ENCODE results near the gene TUBB1. TPM values are rescaled to one million over a fixed set of nuclear protein-coding genes. Genes with fewer than 3 reads are reported as not detected.

TUBB1 gene
- total and polyA plus RNA-seq, 4 experiments from 2014 or later: not detected

DNA sequence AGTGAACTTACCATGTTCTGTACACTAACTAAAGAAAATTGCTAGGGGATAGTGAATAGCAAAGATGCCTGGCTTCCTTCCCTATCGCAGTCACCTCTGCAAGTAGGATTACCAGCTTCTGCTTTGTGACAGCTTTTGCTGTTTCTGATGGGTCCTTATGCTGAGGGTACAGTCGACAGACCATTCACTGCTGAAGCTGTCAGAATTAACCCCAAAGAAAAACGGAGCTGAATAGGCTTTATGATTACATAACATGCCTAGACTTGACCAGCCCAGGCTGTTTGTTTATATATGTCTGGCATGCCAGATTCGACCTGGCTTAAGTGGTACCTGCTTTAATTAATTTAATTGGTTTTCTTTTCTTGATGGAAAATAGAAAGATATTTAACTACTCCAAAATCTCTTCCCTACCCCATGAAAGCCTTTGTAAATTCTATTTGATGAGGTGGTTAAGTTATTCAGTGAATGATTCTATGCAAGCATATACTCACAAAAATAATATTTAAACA is 45.0 kb downstream of the TUBB1 start:
- ChIA-PET CTCF (ENCODE audit: partially characterized antibody) (no interaction called here), POLR2A (ENCODE audit: partially characterized antibody) (no interaction called here)
- peaks cover 4 to 23% of the 10 kb centered on the region in 2 donors for H3K27me3 Mint-ChIP-seq
- H3K4me1 Mint-ChIP-seq: no peaks in the 10 kb centered on the region
- intact Hi-C loops (cut with micrococcal nuclease): no loop called here
- H3K36me3 ChIP-seq (ENCODE audit: insufficient read depth, low read length): no peaks in the 10 kb centered on the region
- H3K9me3 Mint-ChIP-seq: no peaks in the 10 kb centered on the region
- H3K27ac ChIP-seq (ENCODE audit: low read depth, low read length): no peak overlapping the region
- no peaks in the 10 kb centered on the region for H3K36me3 Mint-ChIP-seq
- H3K9me3 ChIP-seq (ENCODE audit: control insufficient read depth in 1 of 2, low read length in 2 of 2): no peaks in the 10 kb centered on the region
- H3K27ac Mint-ChIP-seq: no peak overlapping the region
- DNase-seq: no peak
- H3K27me3 ChIP-seq (ENCODE audit: insufficient read depth, low read length): no peaks in the 10 kb centered on the region
- H3K4me3 Mint-ChIP-seq: no peak overlapping the region
- H3K4me1 ChIP-seq (ENCODE audit: insufficient read depth, low read length): no peaks in the 10 kb centered on the region
- no peak overlapping the region for H3K4me3 ChIP-seq (ENCODE audit: low read length in 2 of 2)

DNA sequence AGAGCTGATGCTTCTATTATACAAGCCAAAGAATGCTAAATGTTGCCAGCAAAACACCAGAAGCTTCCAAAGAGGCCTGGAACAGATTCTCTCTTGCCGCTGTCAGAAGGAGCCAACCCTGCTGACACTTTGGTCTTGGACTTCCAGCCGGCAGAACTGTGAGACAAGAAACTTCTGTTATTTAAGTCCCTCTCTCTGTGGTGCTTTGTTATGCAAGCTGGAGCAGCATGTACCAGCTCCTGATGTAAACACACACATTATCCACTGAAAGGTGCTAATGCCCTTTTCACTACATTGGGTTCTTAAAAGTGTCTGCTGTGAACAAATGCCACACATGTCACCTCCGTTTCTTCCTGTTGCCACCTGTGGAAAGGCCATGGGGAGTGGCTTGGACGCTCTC is 49.3 kb downstream of the TUBB1 start:
- no peaks in the 10 kb centered on the region for H3K36me3 Mint-ChIP-seq
- no peaks in the 10 kb centered on the region for H3K27me3 ChIP-seq (ENCODE audit: insufficient read depth, low read length)
- no peaks in the 10 kb centered on the region for H3K9me3 Mint-ChIP-seq
- no peaks in the 10 kb centered on the region for H3K4me1 ChIP-seq (ENCODE audit: insufficient read depth, low read length)
- no peak overlapping the region for H3K27ac ChIP-seq (ENCODE audit: low read depth, low read length)
- peaks cover 7 to 23% of the 10 kb centered on the region in 2 donors for H3K27me3 Mint-ChIP-seq
- H3K4me3 Mint-ChIP-seq: no peak overlapping the region
- H3K9me3 ChIP-seq (ENCODE audit: control insufficient read depth in 1 of 2, low read length in 2 of 2): no peaks in the 10 kb centered on the region
- no peak overlapping the region for H3K4me3 ChIP-seq (ENCODE audit: low read length in 2 of 2)
- no peak overlapping the region for H3K27ac Mint-ChIP-seq
- no peak for DNase-seq
- ChIA-PET POLR2A (ENCODE audit: partially characterized antibody) (no interaction called here), CTCF (ENCODE audit: partially characterized antibody) (interaction anchor here (2.2 kb wide), 1 partner anchor 154 kb away, joined by 8 read pairs; no protein-coding TSS in a partner anchor)
- no peaks in the 10 kb centered on the region for H3K36me3 ChIP-seq (ENCODE audit: insufficient read depth, low read length)
- intact Hi-C loops (cut with micrococcal nuclease): no loop called here
- no peaks in the 10 kb centered on the region for H3K4me1 Mint-ChIP-seq

DNA sequence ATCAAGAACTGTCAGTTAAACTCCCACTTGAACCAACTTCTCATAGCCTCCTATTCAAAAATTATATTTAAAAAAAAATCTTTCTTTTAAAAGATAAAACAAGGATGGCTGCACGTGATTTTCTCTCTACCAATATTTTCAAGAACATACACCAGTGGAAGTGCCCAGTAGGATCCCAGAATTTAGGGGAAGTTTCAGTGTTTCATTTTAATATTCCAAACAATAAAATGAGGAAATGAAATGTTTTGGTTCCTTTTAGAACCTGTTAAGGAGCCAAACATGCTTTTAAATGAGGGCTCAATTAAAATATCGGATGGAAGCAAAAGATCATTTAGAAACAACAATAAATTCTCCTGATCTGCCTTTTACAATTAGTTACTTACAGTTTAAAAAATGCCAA is 49.8 kb downstream of the TUBB1 start:
- ChIA-PET POLR2A (ENCODE audit: partially characterized antibody) (no interaction called here), CTCF (ENCODE audit: partially characterized antibody) (no interaction called here)
- Histone ChIP-seq H3K9me3 (ENCODE audit: control insufficient read depth in 1 of 2, low read length in 2 of 2) (no peaks in the 10 kb centered on the region), H3K27me3 (ENCODE audit: insufficient read depth, low read length) (no peaks in the 10 kb centered on the region), H3K36me3 (ENCODE audit: insufficient read depth, low read length) (no peaks in the 10 kb centered on the region), H3K4me1 (ENCODE audit: insufficient read depth, low read length) (no peaks in the 10 kb centered on the region), H3K4me3 (ENCODE audit: low read length in 2 of 2) (no peak overlapping the region), H3K27ac (ENCODE audit: low read depth, low read length) (no peak overlapping the region)
- no peaks in the 10 kb centered on the region for H3K4me1 Mint-ChIP-seq
- H3K4me3 Mint-ChIP-seq: no peak overlapping the region
- intact Hi-C loops (cut with micrococcal nuclease): no loop called here
- no peak for DNase-seq
- H3K27me3 Mint-ChIP-seq: peaks cover 6 to 20% of the 10 kb centered on the region in 2 donors
- H3K27ac Mint-ChIP-seq: no peak overlapping the region
- H3K36me3 Mint-ChIP-seq: no peaks in the 10 kb centered on the region
- no peaks in the 10 kb centered on the region for H3K9me3 Mint-ChIP-seq

DNA sequence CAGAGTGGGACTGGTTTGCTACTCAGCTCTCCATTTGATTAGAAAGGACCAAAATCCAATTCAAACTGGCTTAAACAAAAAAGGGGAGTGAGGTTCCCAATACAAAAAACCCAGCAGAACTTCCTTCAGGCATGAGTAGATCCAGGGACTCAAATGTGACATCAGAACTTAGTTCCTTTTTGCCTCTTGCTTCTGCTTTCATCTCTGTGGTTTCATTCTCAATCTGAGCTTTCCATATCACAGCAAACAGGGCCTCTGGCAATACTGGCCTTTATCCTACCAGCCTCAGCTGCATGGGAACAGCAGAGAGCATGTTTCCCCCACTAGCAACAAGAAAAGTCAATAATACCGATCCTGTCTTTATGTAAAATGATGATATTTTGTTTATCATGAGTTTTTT is 52.0 kb downstream of the TUBB1 start:
- Mint-ChIP-seq H3K9me3 (no peaks in the 10 kb centered on the region), H3K4me1 (no peaks in the 10 kb centered on the region), H3K27me3 (peaks cover 8 to 34% of the 10 kb centered on the region in 2 donors), H3K4me3 (no peak overlapping the region), H3K36me3 (no peaks in the 10 kb centered on the region), H3K27ac (no peak overlapping the region)
- Histone ChIP-seq H3K4me3 (ENCODE audit: low read length in 2 of 2) (no peak overlapping the region), H3K36me3 (ENCODE audit: insufficient read depth, low read length) (no peaks in the 10 kb centered on the region), H3K4me1 (ENCODE audit: insufficient read depth, low read length) (no peaks in the 10 kb centered on the region), H3K9me3 (ENCODE audit: control insufficient read depth in 1 of 2, low read length in 2 of 2) (no peaks in the 10 kb centered on the region), H3K27me3 (ENCODE audit: insufficient read depth, low read length) (no peaks in the 10 kb centered on the region), H3K27ac (ENCODE audit: low read depth, low read length) (no peak overlapping the region)
- ChIA-PET CTCF (ENCODE audit: partially characterized antibody) (interaction anchor here (1.0 to 1.2 kb wide), 2 partner anchors 11 to 137 kb away, joined by 3 read pairs; no protein-coding TSS in a partner anchor), POLR2A (ENCODE audit: partially characterized antibody) (no interaction called here)
- no peak for DNase-seq
- intact Hi-C loops (cut with micrococcal nuclease): no loop called here

DNA sequence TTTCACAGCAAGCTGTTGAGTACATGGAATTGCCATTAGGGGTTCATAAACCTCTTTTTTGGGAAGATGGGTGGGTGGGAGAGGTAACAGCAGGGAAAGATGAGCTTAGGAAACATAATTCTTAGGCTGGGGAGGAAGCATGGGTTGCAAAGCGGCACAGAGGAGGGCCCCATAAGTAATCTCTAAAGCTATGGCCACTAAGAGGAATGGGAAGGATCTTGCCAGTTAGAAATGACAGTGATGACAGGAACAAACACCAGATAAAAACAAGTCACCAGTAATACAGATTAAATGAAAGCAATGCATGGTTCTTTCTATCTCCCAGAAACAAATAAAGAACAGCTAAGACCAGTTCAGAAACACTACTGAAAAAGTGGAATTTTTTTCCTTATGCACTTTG is 54.4 kb downstream of the TUBB1 start:
- no peaks in the 10 kb centered on the region for H3K4me1 Mint-ChIP-seq
- no peak overlapping the region for H3K27ac ChIP-seq (ENCODE audit: low read depth, low read length)
- H3K4me3 ChIP-seq (ENCODE audit: low read length in 2 of 2): no peak overlapping the region
- no peak for DNase-seq
- no peaks in the 10 kb centered on the region for H3K9me3 ChIP-seq (ENCODE audit: control insufficient read depth in 1 of 2, low read length in 2 of 2)
- H3K27me3 Mint-ChIP-seq: peaks cover 13 to 41% of the 10 kb centered on the region in 2 donors
- H3K9me3 Mint-ChIP-seq: no peaks in the 10 kb centered on the region
- H3K36me3 ChIP-seq (ENCODE audit: insufficient read depth, low read length): no peaks in the 10 kb centered on the region
- intact Hi-C loops (cut with micrococcal nuclease): no loop called here
- H3K4me3 Mint-ChIP-seq: no peak overlapping the region
- H3K4me1 ChIP-seq (ENCODE audit: insufficient read depth, low read length): no peaks in the 10 kb centered on the region
- no peaks in the 10 kb centered on the region for H3K27me3 ChIP-seq (ENCODE audit: insufficient read depth, low read length)
- ChIA-PET POLR2A (ENCODE audit: partially characterized antibody) (no interaction called here), CTCF (ENCODE audit: partially characterized antibody) (interaction anchor here (0.9 to 1.4 kb wide), 2 partner anchors 19 to 41 kb away, joined by 3 read pairs; partner anchors contain the start of gene ATP5F1E)
- H3K36me3 Mint-ChIP-seq: no peaks in the 10 kb centered on the region
- H3K27ac Mint-ChIP-seq: no peak overlapping the region

DNA sequence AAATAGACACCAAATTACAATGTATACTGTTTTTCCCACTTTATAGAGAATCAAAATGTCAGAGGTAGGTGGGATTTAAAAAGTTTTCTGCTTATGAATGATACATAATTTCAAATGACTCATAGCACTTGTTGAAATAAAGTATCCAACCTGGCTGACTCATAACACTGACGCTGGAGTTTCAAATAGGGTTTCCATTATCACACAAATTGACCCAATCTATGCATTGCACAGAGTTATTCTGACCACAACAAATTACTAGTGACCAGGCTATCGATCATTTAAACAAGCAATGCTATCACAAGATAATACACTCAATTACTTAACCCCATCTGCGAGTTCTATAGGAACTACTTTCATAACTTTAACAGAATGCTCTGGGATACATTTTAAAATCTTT is 55.2 kb downstream of the TUBB1 start:
- Histone ChIP-seq H3K27ac (ENCODE audit: low read depth, low read length) (no peak overlapping the region), H3K9me3 (ENCODE audit: control insufficient read depth in 1 of 2, low read length in 2 of 2) (no peaks in the 10 kb centered on the region), H3K4me1 (ENCODE audit: insufficient read depth, low read length) (no peaks in the 10 kb centered on the region), H3K4me3 (ENCODE audit: low read length in 2 of 2) (no peak overlapping the region), H3K27me3 (ENCODE audit: insufficient read depth, low read length) (no peaks in the 10 kb centered on the region), H3K36me3 (ENCODE audit: insufficient read depth, low read length) (no peaks in the 10 kb centered on the region)
- no peaks in the 10 kb centered on the region for H3K9me3 Mint-ChIP-seq
- no peaks in the 10 kb centered on the region for H3K36me3 Mint-ChIP-seq
- ChIA-PET CTCF (ENCODE audit: partially characterized antibody) (interaction anchor here (1.4 to 1.6 kb wide), 2 partner anchors 14 to 42 kb away, joined by 3 read pairs; partner anchors contain the start of gene ATP5F1E), POLR2A (ENCODE audit: partially characterized antibody) (no interaction called here)
- intact Hi-C loops (cut with micrococcal nuclease): no loop called here
- no peak overlapping the region for H3K27ac Mint-ChIP-seq
- no peak for DNase-seq
- H3K4me1 Mint-ChIP-seq: no peaks in the 10 kb centered on the region
- no peak overlapping the region for H3K4me3 Mint-ChIP-seq
- H3K27me3 Mint-ChIP-seq: peaks cover 13 to 41% of the 10 kb centered on the region in 2 donors

DNA sequence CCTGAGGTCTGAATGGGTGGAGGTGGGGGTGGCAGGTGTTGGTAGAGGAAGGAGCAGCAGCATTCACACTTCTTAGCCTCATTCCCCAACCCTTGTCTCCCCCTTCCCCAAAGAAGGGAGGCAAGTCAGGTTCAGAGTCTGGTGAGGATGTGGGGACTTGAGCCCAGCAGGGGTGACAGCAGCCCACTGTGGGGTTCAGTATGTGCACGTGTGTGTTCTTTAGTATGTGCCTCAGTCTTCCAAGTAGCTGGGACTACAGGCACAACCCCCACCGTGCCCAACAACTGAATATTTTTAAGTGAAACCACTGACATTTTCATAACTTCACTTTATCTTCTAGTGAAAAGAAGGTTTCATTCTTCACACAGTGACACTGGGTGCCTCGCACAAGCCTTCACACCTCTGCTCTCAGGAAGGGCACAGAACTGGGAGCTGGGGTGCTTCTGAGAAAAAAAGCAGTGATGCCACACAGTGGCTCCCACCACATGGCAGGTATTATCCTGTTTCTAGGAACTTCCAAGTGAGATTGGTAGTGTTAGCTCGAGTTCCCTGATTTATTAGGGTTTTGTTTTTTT is 56.8 kb downstream of the TUBB1 start:
- peaks cover 14 to 33% of the 10 kb centered on the region in 2 donors for H3K27me3 Mint-ChIP-seq

More for the DNA sequence above, 56.8 kb downstream of the TUBB1 start:
- H3K4me3 Mint-ChIP-seq: no peak overlapping the region
- H3K27ac Mint-ChIP-seq: no peak overlapping the region
- H3K4me3 ChIP-seq (ENCODE audit: low read length in 2 of 2): no peak overlapping the region
- H3K27ac ChIP-seq (ENCODE audit: low read depth, low read length): no peak overlapping the region
- intact Hi-C loops (cut with micrococcal nuclease): no loop called here
- ChIA-PET POLR2A (ENCODE audit: partially characterized antibody) (interaction anchor here (1.2 kb wide), 1 partner anchor 34 kb away, joined by 3 read pairs; the partner anchor contains the start of gene PRELID3B), CTCF (ENCODE audit: partially characterized antibody) (interaction anchor here (1.0 to 1.6 kb wide), 2 partner anchors 12 to 206 kb away, joined by 3 read pairs; no protein-coding TSS in a partner anchor)
- H3K36me3 ChIP-seq (ENCODE audit: insufficient read depth, low read length): no peaks in the 10 kb centered on the region
- H3K4me1 ChIP-seq (ENCODE audit: insufficient read depth, low read length): no peaks in the 10 kb centered on the region
- no peaks in the 10 kb centered on the region for H3K27me3 ChIP-seq (ENCODE audit: insufficient read depth, low read length)
- H3K36me3 Mint-ChIP-seq: no peaks in the 10 kb centered on the region
- H3K4me1 Mint-ChIP-seq: no peaks in the 10 kb centered on the region
- H3K9me3 Mint-ChIP-seq: no peaks in the 10 kb centered on the region
- H3K9me3 ChIP-seq (ENCODE audit: control insufficient read depth in 1 of 2, low read length in 2 of 2): no peaks in the 10 kb centered on the region
- DNase-seq: no peak
